BJ (cell line): Measurements from ENCODE around the gene ARHGEF39. TPM values are rescaled to one million over a fixed set of nuclear protein-coding genes. Genes with fewer than 3 reads are reported as not detected.

Experiments
- CTCF ChIA-PET: fragments of 350-600 bp; formaldehyde crosslinking; extraction: SDS; loops from one replicate; lab custom pipeline; 2021; ENCODE audit warnings: antibody characterized with exemption, inconsistent platforms; lab: Yijun Ruan, JAX
- POLR2A ChIA-PET: fragments of 300-600 bp; sonication (Branson Sonifier 250); formaldehyde crosslinking; extraction: SDS; loops from one replicate; lab custom pipeline; 2021; ENCODE audit warnings: antibody characterized with exemption; lab: Charles Lee
- DNase-seq: peaks from one replicate; pipeline ENCODE4 v3.0.0-alpha.2; 2011; ENCODE audit warnings: low read depth
- H3K27me3 ChIP-seq: 2 replicates; pipeline ENCODE4 v1.6.0; 2011; ENCODE audit warnings: low read length; ENCODE audit not compliant: control insufficient read depth, insufficient read depth
- H3K36me3 ChIP-seq: 2 replicates; pipeline ENCODE4 v1.5.1; 2011; ENCODE audit warnings: low read length; ENCODE audit not compliant: control insufficient read depth, insufficient read depth
- H3K4me3 ChIP-seq: 2 replicates; pipeline ENCODE4 v1.5.1; 2011; ENCODE audit warnings: low read depth, mild to moderate bottlenecking, control low read depth, low read length
- polyA plus RNA-seq: library from polyadenylated mRNA; depleted of rRNA; stranded (reverse); fragments of >200 nt; gene quantifications from 2 replicates; pipeline ENCODE4 v1.2.3, GENCODE V29; 2011
- TF ChIP-seq, protein P1 (sequence below): IDR thresholded peaks from 2 replicates; pipeline ENCODE4 v1.5.1; 2011; ENCODE audit warnings: low read depth, mild to moderate bottlenecking, control low read depth, inconsistent platforms, low read length, moderate library complexity; ENCODE audit not compliant: insufficient read depth

Gene ARHGEF39
- polyA plus RNA-seq, 1 experiment = 4.1 TPM

DNA sequence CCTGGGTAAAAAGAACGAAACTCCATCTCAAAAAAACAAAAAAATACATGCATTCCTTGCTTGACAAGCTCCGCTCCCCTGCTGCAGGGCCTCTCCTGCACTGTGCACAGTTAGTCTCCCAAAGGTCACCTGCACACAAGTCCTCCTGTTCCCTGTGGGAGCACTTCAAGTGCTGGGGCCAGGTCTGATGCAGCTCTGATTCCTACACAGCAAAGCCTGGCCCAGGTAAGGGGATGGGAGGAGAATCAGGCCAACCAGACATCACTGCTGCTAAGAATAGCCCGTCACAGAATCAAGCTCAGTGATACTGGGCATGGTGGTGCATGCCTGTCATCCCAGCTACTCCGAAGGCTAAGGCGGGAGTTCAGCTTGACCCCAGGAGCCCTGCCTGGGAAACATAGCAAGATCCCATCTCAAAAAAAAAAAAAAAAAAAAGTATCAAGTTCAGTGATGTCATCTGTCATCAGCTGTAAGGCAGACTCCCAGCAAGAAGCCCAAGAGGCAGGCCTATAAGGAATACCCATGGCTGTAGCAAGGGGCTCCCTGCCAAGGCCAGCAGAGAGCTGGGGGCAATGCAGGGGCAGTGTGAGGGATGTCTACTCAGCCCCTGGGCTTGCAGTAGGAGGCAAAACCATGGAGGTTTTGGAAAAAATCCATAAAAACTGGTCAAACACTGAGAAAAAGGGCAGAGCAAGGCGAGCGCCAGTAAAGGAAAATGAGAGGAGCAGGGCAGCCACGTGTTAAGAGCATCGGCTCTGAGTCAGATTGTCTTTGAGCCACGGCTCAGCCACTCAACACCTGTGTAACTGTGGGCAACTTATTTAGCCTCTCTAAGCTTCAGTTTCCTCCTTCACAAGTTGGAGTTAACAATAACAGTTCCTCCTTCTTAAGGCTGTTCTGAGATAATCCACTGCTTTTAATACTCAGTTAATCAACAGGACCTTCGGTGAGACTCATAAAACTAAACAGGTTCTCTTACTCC, 21.5 kb upstream of the ARHGEF39 start:
- peaks cover 52% of the 10 kb centered on the region for H3K36me3 ChIP-seq
- H3K27me3 ChIP-seq = no peaks in the 10 kb centered on the region
- peak overlapping the region; percentile 98 for H3K4me3 ChIP-seq
- POLR2A ChIA-PET = interaction anchor here (0.6 to 1.4 kb wide), 3 partner anchors 8 to 22 kb away, joined by 3 to 11 read pairs (median 6); partner anchors contain the start of gene ARHGEF39
- DNase-seq = no peak
- CTCF ChIA-PET = interaction anchor here (0.6 to 3.5 kb wide), 5 partner anchors 10 to 231 kb away, joined by 3 to 20 read pairs (median 8); partner anchors contain the start of genes CCDC107 and RMRP
- TF ChIP-seq, protein P1, sequence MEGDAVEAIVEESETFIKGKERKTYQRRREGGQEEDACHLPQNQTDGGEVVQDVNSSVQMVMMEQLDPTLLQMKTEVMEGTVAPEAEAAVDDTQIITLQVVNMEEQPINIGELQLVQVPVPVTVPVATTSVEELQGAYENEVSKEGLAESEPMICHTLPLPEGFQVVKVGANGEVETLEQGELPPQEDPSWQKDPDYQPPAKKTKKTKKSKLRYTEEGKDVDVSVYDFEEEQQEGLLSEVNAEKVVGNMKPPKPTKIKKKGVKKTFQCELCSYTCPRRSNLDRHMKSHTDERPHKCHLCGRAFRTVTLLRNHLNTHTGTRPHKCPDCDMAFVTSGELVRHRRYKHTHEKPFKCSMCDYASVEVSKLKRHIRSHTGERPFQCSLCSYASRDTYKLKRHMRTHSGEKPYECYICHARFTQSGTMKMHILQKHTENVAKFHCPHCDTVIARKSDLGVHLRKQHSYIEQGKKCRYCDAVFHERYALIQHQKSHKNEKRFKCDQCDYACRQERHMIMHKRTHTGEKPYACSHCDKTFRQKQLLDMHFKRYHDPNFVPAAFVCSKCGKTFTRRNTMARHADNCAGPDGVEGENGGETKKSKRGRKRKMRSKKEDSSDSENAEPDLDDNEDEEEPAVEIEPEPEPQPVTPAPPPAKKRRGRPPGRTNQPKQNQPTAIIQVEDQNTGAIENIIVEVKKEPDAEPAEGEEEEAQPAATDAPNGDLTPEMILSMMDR = no peak

DNA sequence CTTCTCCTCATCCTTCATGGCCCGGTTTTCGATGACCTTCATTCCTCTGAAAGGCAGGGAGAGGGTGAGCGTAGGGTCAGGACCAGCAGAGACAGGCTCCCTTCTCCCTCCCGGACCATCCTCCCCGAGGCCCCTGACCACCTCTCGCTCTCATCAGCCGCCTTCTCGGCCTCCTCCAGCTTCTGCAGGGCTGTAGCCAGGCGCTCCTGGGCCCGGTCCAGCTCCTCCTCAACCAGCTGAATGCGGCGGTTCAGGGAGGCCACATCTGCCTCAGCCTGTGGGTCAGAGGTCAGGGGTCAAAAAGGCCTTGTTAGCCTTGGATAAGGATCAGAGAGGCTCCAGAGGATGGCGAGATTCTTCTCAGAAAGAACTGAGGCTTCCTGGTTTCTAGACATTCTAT, 20.5 kb upstream of the ARHGEF39 start:
- DNase-seq = no peak
- Histone ChIP-seq H3K36me3 (peaks cover 52% of the 10 kb centered on the region), H3K4me3 (no peak overlapping the region), H3K27me3 (no peaks in the 10 kb centered on the region)
- ChIA-PET POLR2A (interaction anchor here (0.5 kb wide), 1 partner anchor 8 kb away, joined by 3 read pairs; no protein-coding TSS in a partner anchor), CTCF (interaction anchor here (0.8 to 3.5 kb wide), 3 partner anchors 11 to 51 kb away, joined by 3 to 20 read pairs (median 12); partner anchors contain the start of genes CCDC107 and RMRP)
- TF ChIP-seq, protein P1 = no peak

DNA sequence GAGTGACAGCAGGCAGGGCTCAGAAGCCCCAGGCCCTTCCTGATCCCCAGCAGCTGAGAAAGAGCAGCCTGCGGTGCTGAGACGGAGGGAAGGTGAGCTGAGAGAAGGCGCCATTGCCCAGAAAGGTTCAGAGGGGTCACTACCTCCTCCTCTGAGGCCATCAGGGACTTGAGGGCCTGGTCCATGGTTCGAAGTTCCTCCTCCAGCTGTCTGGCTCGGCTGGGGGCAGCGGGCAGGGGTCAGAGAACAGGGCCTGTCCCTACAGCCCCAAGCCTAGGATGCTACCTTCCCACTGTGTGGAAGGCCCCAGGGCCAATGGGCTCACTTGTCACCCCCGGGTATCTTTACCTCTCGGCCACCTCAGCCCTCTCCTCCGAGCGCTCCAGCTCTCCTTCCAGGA, 19.9 kb upstream of the ARHGEF39 start:
- Histone ChIP-seq H3K4me3 (no peak overlapping the region), H3K36me3 (peaks cover 52% of the 10 kb centered on the region), H3K27me3 (no peaks in the 10 kb centered on the region)
- CTCF ChIA-PET = interaction anchor here (0.6 to 3.5 kb wide), 5 partner anchors 11 to 51 kb away, joined by 3 to 20 read pairs (median 3); partner anchors contain the start of genes CCDC107 and RMRP
- DNase-seq = no peak
- TF ChIP-seq, protein P1 = no peak
- POLR2A ChIA-PET = interaction anchor here (0.5 kb wide), 1 partner anchor 7 kb away, joined by 3 read pairs; no protein-coding TSS in a partner anchor

DNA sequence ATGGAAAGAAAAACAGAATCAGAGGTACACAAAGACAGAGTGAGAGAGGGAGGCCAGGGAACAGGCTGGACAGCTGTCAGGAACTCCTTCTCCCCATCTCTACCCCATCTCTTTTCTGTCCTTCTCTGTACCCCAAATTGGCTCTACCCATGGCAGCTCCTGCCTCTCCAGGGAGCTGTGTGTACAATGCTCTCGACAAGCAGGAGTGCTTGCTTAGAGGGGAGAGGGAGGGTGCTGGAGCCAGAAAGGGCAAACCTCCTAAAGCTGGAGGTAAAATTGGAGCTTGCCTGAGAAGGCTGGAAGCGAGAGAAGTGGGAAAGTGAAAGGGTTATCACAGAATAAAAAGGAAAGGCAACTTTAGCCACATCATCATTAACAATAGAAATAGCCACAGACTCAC, 18.3 kb upstream of the ARHGEF39 start:
- CTCF ChIA-PET = interaction anchor here (1.1 to 3.5 kb wide), 5 partner anchors 10 to 72 kb away, joined by 3 to 20 read pairs (median 3); partner anchors contain the start of genes CA9, CCDC107 and RMRP
- POLR2A ChIA-PET = no interaction called here
- TF ChIP-seq, protein P1 = no peak
- no peaks in the 10 kb centered on the region for H3K27me3 ChIP-seq
- H3K4me3 ChIP-seq = no peak overlapping the region
- DNase-seq = no peak
- H3K36me3 ChIP-seq = peaks cover 51% of the 10 kb centered on the region
